ENCODE results near the gene TMEM116. TPM values are rescaled to one million over a fixed set of nuclear protein-coding genes. Genes with fewer than 3 reads are reported as not detected.

Gene TMEM116
- total and polyA plus RNA-seq, 10 of the 15 experiments (the other 5 are each of a cell fraction or from before 2014, with no cell fraction given): 6.0 to 25.7 (median 8.5) TPM

DNA sequence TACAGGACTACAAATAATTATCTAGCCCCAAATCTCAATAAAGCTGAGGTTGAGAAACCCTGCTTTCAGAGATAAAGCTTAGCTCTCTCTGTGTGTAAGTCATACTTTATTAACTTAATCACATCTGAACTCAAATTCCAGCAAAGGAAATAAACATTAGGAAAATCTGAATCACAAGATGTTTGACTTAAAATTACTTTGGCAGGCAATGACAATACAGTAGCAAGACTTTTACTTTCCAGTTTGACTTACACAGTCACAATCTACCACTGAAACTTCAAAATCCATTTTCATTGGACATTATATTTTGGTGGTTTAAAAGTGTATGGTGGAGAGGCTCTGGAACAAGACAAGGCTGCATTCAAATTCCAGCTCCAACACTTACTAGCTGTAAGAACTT lies 11.4 kb downstream of the TMEM116 start:
- Histone ChIP-seq H2AFZ (ENCODE audit: control insufficient read depth, low read depth, low read length) (no peak overlapping the region), H3K79me2 (ENCODE audit: control insufficient read depth, insufficient read depth, low read length) (no peaks in the 10 kb centered on the region), H4K20me1 (ENCODE audit: control insufficient read depth, insufficient read depth) (no peaks in the 10 kb centered on the region), H3K4me2 (ENCODE audit: control insufficient read depth, insufficient read depth) (no peak overlapping the region), H3K9ac (ENCODE audit: control insufficient read depth, insufficient read depth, low read length) (no peak overlapping the region), H3K36me3 (ENCODE audit: control insufficient read depth in 2 of 2, insufficient read depth in 2 of 2, low read length in 1 of 2) (no peaks in the 10 kb centered on the region), H3K4me3 (no peak overlapping the region), H3K27ac (ENCODE audit: control insufficient read depth, insufficient read depth) (no peak overlapping the region), H3K4me1 (ENCODE audit: control insufficient read depth, insufficient read depth, low read length) (peaks cover 18% of the 10 kb centered on the region), H3K9me3 (replicated peaks; ENCODE audit: control insufficient read depth, insufficient read depth, low read length) (no peaks in the 10 kb centered on the region), H3K27me3 (replicated peaks in 1 of 2; ENCODE audit: control insufficient read depth in 2 of 2, insufficient read depth in 2 of 2, low read length in 1 of 2) (no peaks in the 10 kb centered on the region)
- POLR2A ChIA-PET: interaction anchor here (0.6 to 1.5 kb wide), 3 partner anchors 12 to 21 kb away, joined by 3 read pairs; partner anchors contain the start of genes ERP29 and TMEM116
- BruUV-seq (replicated peaks): no TSS peak
- FAIRE-seq (no peak), DNase-seq (ENCODE audit: low read depth, low spot score) (no peak), ATAC-seq (no peak)
- TF ChIP-seq RFX5 (IDR thresholded peaks at IDR 0.05; ENCODE audit: low read depth, low read length) (no peak), CREM (IDR thresholded peaks at IDR 0.05; ENCODE audit: low read depth) (no peak), RELA (IDR thresholded peaks at IDR 0.05; ENCODE audit: borderline replicate concordance, partially characterized antibody) (no peak), FOS (IDR thresholded peaks at IDR 0.05; ENCODE audit: borderline replicate concordance, extremely low read depth, insufficient read length) (no peak), SUZ12 (IDR thresholded peaks at IDR 0.05; ENCODE audit: unreplicated experiment) (no peak), WRNIP1 (IDR thresholded peaks at IDR 0.05; ENCODE audit: borderline replicate concordance, low read depth, low read length) (no peak), ZBED1 (IDR thresholded peaks at IDR 0.05; ENCODE audit: borderline replicate concordance) (no peak), FOXK2 (IDR thresholded peaks at IDR 0.05) (no peak)
- TF ChIP-seq, protein P1, sequence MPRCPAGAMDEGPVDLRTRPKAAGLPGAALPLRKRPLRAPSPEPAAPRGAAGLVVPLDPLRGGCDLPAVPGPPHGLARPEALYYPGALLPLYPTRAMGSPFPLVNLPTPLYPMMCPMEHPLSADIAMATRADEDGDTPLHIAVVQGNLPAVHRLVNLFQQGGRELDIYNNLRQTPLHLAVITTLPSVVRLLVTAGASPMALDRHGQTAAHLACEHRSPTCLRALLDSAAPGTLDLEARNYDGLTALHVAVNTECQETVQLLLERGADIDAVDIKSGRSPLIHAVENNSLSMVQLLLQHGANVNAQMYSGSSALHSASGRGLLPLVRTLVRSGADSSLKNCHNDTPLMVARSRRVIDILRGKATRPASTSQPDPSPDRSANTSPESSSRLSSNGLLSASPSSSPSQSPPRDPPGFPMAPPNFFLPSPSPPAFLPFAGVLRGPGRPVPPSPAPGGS (IDR thresholded peaks at IDR 0.05; ENCODE audit: borderline replicate concordance, insufficient read depth, low read depth, low read length, poor library complexity, severe bottlenecking): no peak
- TF ChIP-seq, protein P2, sequence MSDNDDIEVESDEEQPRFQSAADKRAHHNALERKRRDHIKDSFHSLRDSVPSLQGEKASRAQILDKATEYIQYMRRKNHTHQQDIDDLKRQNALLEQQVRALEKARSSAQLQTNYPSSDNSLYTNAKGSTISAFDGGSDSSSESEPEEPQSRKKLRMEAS (IDR thresholded peaks at IDR 0.05; ENCODE audit: low read depth, low read length): no peak
- CTCF ChIA-PET: interaction anchor here (0.8 kb wide), 1 partner anchor 58 kb away, joined by 3 read pairs; no protein-coding TSS in a partner anchor
- in situ Hi-C loops (cut with MboI) (no loop called here), intact Hi-C loops (cut with micrococcal nuclease; ENCODE audit: unreplicated experiment) (no loop called here)
- SMC1A ChIA-PET (ENCODE audit: uncharacterized antibody, unreplicated experiment): interaction anchor here (1.2 to 1.9 kb wide), 2 partner anchors 10 to 26 kb away, joined by 3 to 4 read pairs; no protein-coding TSS in a partner anchor
- RAD21 ChIA-PET (ENCODE audit: unreplicated experiment): no interaction called here

Data from GM12878 (cell line).